Retinal pigment epithelial cell (primary cell): Measurements from ENCODE around the gene NLGN1.

ENCODE experiments used
- DNase-seq: peaks from one replicate; pipeline ENCODE4 v3.0.0-alpha.2; 2010; ENCODE audit warnings: low read depth
- H3K4me3 ChIP-seq: 2 replicates; pipeline ENCODE4 v1.5.1; 2011; ENCODE audit warnings: mild to moderate bottlenecking, low read length, control low read depth, moderate library complexity
- CTCF ChIP-seq: conservative IDR thresholded peaks from 2 replicates; pipeline ENCODE4 v1.5.1; 2011; ENCODE audit warnings: low read depth, low read length, control low read depth, inconsistent platforms

Gene NLGN1

DNA sequence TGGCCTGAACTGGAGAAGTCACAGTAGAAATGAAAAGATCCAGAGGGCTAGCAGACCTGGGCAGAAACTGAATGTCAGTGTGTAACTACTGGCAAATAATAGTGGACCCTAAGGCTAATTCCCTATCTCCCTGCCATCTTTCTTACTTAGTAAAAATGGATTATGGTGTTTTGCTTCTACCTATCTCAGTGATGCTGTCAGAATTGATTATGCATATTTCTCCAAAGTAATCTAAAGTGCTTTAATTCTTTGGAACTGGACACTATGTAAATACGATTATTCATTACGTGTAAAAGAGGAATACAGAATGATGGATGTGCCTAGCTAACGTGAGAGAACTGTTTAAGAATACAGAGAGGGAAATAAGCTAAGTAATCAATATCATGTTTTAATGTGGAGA, 651.9 kb downstream of the NLGN1 start:
- no peak for DNase-seq
- no peak for TF ChIP-seq CTCF
- H3K4me3 ChIP-seq: no peak overlapping the region

DNA sequence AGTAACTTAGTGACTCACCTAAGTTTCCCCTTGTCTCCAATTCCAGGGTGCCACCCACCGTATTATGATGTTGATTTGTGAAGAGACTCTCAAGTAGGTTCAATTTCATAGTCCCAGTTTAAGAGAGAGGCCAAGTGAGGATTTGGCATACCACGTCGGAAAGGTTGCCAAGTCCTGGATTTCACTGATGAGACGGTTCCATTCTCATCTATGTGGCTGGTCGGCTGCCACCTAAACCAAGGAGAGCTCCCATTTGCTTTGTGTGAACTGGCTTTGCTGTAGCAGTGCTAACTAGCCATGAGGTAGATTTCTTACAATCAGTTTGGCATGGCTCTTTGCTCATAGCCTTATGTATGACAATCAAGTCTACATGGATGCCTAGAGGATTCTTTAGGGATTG, 653.6 kb downstream of the NLGN1 start:
- TF ChIP-seq CTCF: no peak
- DNase-seq: no peak

DNA sequence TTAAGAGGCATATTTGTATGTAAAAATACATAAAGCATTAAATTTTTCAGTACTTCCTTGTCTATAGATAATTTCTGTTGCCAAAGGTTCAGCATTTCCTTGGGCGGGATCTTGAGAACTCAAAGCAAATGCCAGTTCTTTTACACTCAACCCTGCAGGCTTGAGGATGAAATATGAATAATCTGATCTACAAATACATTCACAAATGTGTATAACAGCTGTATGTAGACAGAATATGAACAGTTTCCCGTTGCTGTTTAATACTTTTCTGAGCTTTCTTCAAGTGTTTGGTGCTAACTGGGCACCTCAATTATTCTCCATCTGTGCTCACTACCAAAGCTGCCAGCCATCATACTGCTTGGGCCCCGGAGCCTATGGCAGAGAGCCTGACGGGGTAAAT, 661.3 kb downstream of the NLGN1 start:
- DNase-seq: no peak
- H3K4me3 ChIP-seq: no peak overlapping the region
- no peak for TF ChIP-seq CTCF

More for the DNA sequence above, 653.6 kb downstream of the NLGN1 start:
- no peak overlapping the region for H3K4me3 ChIP-seq

DNA sequence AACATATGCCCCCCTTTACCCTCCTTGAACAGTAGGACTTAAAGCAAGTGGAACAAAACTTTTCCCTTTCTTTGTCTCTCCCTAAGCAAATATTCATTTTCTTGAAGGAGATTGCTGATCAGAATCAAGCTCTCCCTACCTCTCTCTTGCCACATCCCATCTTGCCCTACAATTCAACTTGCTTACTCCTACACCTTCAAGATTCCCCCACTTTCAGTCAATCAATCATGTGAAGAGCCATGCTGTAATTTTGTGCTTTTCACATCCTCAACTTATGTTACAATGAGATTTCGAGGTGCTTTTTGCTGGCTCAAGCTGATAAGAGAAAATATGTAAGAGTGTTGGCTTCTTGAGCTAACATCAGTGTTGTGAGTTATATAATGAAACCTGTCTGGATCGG, 662.9 kb downstream of the NLGN1 start:
- no peak overlapping the region for H3K4me3 ChIP-seq
- TF ChIP-seq CTCF: no peak
- DNase-seq: no peak

DNA sequence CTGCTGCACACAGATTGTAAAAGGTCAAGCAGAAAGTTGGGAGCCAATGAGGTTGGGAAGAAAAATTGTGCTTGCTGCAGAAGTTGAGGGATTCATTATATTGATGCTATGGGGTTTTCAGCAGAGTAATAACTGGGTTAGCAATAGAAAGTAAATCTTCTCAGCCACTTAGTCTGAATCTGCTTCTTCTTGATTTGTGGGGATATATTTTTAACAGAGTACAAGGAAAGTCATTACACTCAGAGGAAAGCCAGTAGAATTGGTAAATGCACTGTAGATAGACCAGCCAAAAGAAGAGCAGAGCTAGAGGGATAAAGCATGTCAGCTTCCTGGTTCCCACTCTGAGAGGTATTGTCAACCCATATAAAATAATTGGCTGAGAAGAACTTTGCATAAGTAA, 663.6 kb downstream of the NLGN1 start:
- no peak for DNase-seq
- TF ChIP-seq CTCF: no peak

GRCh38 chr3:174061731-174062130, 664.2 kb downstream of the NLGN1 start:
- DNase-seq: no peak
- no peak for TF ChIP-seq CTCF
- H3K4me3 ChIP-seq: no peak overlapping the region

More for the DNA sequence above, 663.6 kb downstream of the NLGN1 start:
- no peak overlapping the region for H3K4me3 ChIP-seq

- TF ChIP-seq CTCF: no peak
- DNase-seq: no peak
- no peak overlapping the region for H3K4me3 ChIP-seq
Observed at GRCh38 chr3:174062923-174063322, 665.4 kb downstream of the NLGN1 start.
